ENCODE measurements around the gene HDGF.

HDGF gene

DNA sequence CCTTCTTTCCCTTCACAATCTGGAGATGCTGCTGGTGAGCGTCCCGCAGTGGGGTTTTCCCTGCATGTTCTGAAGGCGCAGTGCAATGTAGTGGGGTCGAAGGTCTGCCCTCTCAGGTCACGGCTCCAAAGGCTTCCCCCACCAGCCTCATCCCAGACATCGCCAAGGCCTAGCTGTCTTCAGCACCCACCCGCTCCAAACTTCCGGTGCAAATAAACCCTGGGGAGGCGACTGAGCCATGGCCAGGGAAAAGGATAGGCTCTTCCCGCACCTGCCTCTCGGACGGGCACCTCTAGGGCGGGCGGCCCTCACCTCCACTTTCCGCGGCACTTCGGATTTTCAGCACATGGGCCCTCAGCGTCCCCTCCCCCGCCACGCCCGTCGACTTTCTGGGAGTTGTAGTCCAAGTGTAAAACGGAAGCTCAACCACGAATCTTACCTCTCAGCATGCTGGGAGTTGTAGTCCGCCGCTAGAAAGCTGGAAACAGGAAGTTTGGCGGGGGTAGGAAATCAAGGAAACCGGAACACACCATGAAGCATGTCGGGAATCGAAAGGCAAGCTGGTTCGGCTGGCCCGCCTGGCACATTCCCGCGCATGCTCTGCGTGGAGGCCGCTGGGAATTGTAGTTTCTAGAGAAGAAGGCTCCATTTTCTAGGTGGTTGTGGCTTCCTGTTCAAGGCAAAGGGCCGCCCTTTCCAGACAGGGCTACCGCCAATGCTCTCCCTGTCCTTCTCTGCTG lies 10.6 kb downstream of the HDGF start, which contains the start of gene MRPL24:
Gene MRPL24, minus strand, starts transcription at position 348 of the 740 bp plus-strand sequence. CDS start 2,384 bp downstream, outside the sequence.
- Histone ChIP-seq H3K27ac (peak within 1 kb of the TSS; percentile 90), H3K36me3 (peaks cover 41% of the 10 kb centered on the region), H3K9me3 (no peaks in the 10 kb centered on the region), H3K4me3 (ENCODE audit: low read depth in 1 of 2, low read length in 1 of 2) (peak within 1 kb of the TSS; percentile 77 to 82), H3K4me1 (ENCODE audit: control insufficient read depth in 1 of 2, insufficient read depth in 1 of 2, low read depth in 1 of 2, low read length in 1 of 2) (peaks cover 33 to 39% of the 10 kb centered on the region in 2 experiments), H3K27me3 (no peaks in the 10 kb centered on the region)
- TF ChIP-seq, protein P1, sequence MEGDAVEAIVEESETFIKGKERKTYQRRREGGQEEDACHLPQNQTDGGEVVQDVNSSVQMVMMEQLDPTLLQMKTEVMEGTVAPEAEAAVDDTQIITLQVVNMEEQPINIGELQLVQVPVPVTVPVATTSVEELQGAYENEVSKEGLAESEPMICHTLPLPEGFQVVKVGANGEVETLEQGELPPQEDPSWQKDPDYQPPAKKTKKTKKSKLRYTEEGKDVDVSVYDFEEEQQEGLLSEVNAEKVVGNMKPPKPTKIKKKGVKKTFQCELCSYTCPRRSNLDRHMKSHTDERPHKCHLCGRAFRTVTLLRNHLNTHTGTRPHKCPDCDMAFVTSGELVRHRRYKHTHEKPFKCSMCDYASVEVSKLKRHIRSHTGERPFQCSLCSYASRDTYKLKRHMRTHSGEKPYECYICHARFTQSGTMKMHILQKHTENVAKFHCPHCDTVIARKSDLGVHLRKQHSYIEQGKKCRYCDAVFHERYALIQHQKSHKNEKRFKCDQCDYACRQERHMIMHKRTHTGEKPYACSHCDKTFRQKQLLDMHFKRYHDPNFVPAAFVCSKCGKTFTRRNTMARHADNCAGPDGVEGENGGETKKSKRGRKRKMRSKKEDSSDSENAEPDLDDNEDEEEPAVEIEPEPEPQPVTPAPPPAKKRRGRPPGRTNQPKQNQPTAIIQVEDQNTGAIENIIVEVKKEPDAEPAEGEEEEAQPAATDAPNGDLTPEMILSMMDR (IDR thresholded peaks at IDR 0.05): peak; percentile 28

DNA sequence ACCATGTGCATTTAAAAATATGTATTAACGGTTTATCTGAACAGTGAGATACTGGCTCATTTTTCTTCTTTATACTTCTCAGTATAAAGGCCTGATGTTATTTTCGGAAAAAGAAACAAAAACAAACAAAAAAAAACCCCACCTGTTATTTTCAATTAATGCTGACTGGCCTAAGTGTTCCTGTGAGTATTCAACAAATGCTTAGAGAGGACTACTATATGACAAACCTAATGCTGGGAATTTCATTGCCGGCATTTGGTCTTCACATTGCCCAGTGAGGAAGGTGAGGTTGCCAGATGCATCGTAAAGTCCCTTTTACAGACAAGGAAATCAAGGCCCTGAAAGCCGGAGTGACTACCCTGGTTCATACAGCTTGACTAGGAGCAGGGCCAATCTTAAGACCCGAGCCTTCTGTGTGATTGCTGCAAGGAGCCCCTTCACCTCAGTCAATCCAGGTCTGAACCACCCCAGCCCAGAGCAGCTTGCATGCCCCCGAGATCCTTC lies 11.2 kb downstream of the HDGF start:
- peak overlapping the region; percentile 90 for H3K27ac ChIP-seq
- TF ChIP-seq, protein P1 (IDR thresholded peaks at IDR 0.05): no peak
- H3K27me3 ChIP-seq: no peaks in the 10 kb centered on the region
- H3K9me3 ChIP-seq: no peaks in the 10 kb centered on the region
- peaks cover 44% of the 10 kb centered on the region for H3K36me3 ChIP-seq
- H3K4me3 ChIP-seq (ENCODE audit: low read depth in 1 of 2, low read length in 1 of 2): peak overlapping the region; percentile 77 to 82
- peaks cover 27 to 33% of the 10 kb centered on the region in 2 experiments for H3K4me1 ChIP-seq (ENCODE audit: control insufficient read depth in 1 of 2, insufficient read depth in 1 of 2, low read depth in 1 of 2, low read length in 1 of 2)

DNA sequence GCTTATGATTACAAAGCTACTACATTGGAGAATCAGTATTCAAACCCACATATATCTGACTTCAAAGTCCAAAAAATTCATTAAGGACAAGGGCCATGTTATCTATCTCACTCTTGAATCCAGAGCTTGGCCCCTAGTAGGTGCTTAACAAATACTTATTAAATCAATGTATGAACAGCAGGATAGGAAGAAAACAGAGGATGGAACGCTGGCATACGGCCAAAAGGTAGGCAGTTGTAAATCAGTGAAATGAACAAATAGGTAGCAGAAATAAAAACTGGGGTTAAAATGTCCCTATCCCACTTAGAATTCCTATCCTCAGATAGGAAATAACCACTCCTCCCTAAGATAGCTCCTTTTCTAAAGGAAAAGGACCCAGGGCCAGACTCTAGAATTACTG lies 12.6 kb downstream of the HDGF start:
- Histone ChIP-seq H3K36me3 (peaks cover 42% of the 10 kb centered on the region), H3K4me3 (ENCODE audit: low read depth in 1 of 2, low read length in 1 of 2) (no peak overlapping the region), H3K27ac (no peak overlapping the region), H3K9me3 (no peaks in the 10 kb centered on the region), H3K27me3 (no peaks in the 10 kb centered on the region), H3K4me1 (ENCODE audit: control insufficient read depth in 1 of 2, insufficient read depth in 1 of 2, low read depth in 1 of 2, low read length in 1 of 2) (peaks cover 16 to 25% of the 10 kb centered on the region in 2 experiments)
- TF ChIP-seq, protein P1 (IDR thresholded peaks at IDR 0.05): no peak

- no peaks in the 10 kb centered on the region for H3K9me3 ChIP-seq
- H3K27ac ChIP-seq: no peak overlapping the region
- no peak overlapping the region for H3K4me3 ChIP-seq (ENCODE audit: low read depth in 1 of 2, low read length in 1 of 2)
- peaks cover 16 to 20% of the 10 kb centered on the region in 2 experiments for H3K4me1 ChIP-seq (ENCODE audit: control insufficient read depth in 1 of 2, insufficient read depth in 1 of 2, low read depth in 1 of 2, low read length in 1 of 2)
- H3K36me3 ChIP-seq: peaks cover 42% of the 10 kb centered on the region
- TF ChIP-seq, protein P1 (IDR thresholded peaks at IDR 0.05): no peak
- H3K27me3 ChIP-seq: no peaks in the 10 kb centered on the region
These were observed 13.1 kb downstream of the HDGF start for GRCh38 chr1:156738407-156738806.

DNA sequence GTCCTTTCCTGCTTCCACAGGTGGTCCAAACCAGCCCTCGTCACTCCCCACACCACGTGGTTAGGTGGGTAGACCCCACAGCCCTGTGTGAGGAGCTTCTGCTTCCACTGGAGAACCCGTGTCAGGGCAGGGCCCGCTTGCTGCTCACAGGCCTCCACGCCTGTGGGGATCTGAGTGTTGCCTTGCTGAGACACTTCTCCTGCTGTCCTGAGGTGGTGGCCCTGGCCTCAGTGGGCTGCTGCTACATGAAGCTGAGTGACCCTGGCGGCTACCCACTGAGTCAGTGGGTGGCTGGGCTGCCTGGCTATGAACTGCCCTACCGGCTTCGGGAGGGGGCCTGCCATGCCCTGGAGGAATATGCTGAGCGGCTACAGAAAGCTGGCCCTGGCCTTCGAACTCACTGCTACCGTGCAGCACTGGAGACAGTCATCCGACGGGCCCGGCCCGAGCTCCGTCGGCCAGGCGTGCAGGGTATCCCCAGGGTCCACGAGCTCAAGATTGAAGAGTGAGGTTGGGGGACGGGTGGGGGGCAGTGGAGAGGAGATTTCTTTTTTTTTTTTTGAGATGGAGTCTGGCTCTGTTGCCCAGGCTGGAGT lies 17.4 kb downstream of the HDGF start:
- H3K9me3 ChIP-seq: no peaks in the 10 kb centered on the region
- no peak overlapping the region for H3K27ac ChIP-seq
- TF ChIP-seq, protein P1 (IDR thresholded peaks at IDR 0.05): no peak
- H3K27me3 ChIP-seq: no peaks in the 10 kb centered on the region
- H3K4me1 ChIP-seq (ENCODE audit: control insufficient read depth in 1 of 2, insufficient read depth in 1 of 2, low read depth in 1 of 2, low read length in 1 of 2): peaks cover 4 to 6% of the 10 kb centered on the region in 2 experiments
- no peak overlapping the region for H3K4me3 ChIP-seq (ENCODE audit: low read depth in 1 of 2, low read length in 1 of 2)
- peaks cover 52% of the 10 kb centered on the region for H3K36me3 ChIP-seq

All from neutrophil (primary cell).